Limb (tissue), 2 donors: ENCODE results near the gene FHIP1B.

Experiments
- DNase-seq, 2 donors: peaks; one replicate each; pipeline ENCODE4 v3.0.0-alpha.2; 2016; ENCODE audit errors: extremely low spot score in 2 of 2

Gene FHIP1B

GRCh38 chr11:6201481-6201880 is 33.0 kb downstream of the FHIP1B start:
- DNase-seq = no peak

- no peak for DNase-seq
Measured at GRCh38 chr11:6200975-6201374, 33.5 kb downstream of the FHIP1B start.

GRCh38 chr11:6199174-6199810 is 35.1 kb downstream of the FHIP1B start, which contains the start of gene OR52W1:
OR52W1 (plus strand) TSS chr11:6199224; CDS start chr11:6199224, 0 bp downstream.
- no peak for DNase-seq

DNA sequence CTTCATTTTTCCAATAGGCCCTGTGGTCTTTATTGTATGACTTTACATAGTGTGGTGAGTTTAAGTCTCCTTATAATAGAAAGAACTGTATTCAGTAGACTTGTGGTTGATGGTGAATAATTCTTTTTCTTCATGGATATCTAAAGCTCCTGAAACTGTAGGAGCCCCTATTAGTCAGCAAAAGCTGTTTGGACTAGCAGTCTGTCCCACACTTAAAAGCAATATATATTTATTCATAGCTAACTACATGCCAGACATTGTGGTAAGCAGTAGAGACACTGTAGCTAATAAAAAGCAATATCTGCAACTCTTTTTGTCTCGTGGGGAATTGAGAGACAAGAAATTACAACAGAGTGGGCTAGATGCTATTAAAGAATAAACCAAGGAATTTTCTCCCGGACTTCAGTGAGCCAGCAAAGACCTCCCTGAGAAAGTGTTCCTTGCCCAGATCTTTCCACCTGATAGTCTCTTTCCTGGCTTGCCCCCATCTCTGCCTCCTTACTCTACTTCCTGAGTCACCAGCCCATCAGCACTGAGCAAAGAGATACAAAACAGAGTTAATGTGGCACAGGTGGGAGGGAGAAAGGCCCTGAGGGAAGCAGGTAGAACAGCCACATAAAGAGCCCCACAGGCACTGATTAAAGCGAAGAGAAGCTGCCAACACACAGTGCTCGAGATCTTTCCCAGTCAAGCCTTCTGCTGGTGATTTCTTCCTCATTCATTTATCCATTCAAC is 36.8 kb downstream of the FHIP1B start:
- DNase-seq = no peak

- DNase-seq = no peak
Measured at GRCh38 chr11:6196396-6196795, 38.0 kb downstream of the FHIP1B start.

DNA sequence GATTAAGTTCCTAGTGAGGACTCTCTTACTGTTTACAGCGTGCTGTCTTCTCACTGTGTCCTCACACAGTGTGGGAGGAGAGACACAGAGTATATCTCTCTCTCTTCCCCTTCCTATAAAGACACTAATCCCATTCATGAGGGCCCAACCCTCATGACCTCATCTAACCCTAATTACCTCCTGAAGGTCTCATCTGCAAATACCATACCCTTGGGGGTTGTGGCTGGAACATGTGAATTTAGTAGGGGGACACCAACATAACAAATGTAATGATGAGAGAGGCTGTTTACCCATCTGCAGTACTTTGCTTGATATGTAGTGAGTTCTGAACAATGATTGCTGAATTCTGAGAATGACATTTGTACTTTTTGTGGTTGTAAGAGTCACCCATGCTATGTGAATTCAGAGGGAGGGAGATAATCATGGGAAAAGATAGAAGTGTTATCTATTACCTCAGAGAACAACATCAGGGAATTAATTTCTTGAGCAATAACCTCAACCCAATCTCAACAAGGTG is 40.3 kb downstream of the FHIP1B start:
- no peak for DNase-seq

- no peak for DNase-seq
Measured at GRCh38 chr11:6191742-6192141, 42.7 kb downstream of the FHIP1B start.

DNA sequence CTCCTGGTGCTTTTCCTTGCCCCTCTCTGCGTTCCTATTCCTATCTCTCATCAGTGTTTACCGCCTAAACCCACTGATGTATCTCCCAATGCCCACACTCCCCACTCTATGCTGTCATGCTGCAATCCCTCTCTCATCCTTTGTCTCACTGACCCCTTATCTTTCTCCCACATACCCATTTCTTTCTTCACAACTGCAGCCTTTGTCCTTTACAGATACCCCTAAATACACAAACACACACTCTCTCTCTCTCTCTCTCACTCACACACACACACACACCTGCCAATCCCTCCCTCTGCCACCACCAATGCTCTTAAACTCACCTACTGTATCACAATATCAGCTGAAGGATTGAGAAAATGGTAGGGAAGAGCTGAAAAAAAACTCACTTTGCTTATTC is 59.0 kb downstream of the FHIP1B start:
- DNase-seq = no peak

DNA sequence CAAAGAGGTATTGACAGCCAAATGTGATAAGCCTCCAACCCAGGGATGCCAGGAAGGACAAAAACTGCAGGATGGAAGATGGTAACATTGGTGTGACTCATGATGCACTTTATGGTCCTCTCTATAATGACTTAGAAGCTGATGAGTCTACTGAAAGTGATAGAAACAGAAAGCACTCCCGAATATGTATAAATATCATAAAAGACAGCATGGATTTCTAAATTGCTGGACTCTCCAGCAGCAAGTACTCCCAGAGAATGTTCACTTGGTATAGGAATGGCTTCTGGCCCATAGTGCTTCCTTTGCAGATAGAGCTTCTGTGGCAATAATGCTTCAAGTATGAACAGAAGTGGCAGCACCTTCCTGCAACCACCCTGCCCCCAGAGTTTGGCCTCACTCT is 64.2 kb downstream of the FHIP1B start, which contains the start of gene OR52B2:
Gene OR52B2 (minus strand): TSS at position 101 of the 400 bp plus-strand sequence. CDS start 0 bp downstream, at position 101.
- DNase-seq = no peak
